VCaP (cell line): ENCODE data around the gene AASDHPPT.
"Not testable (repeated sequence)": the region's sequence is repeated elsewhere in the genome, so short reads cannot be mapped to it uniquely, and the experiment has no call there.

ENCODE experiments used
- H3K27ac ChIP-seq: fragments of 450-650 bp; 2 replicates; pipeline ENCODE4 v1.5.1; 2017
- TF ChIP-seq, protein P1 (sequence below): fragments of 450-650 bp; conservative IDR thresholded peaks from 2 replicates; pipeline ENCODE4 v1.5.1; 2017; ENCODE audit warnings: mild to moderate bottlenecking, moderate library complexity

AASDHPPT gene

DNA sequence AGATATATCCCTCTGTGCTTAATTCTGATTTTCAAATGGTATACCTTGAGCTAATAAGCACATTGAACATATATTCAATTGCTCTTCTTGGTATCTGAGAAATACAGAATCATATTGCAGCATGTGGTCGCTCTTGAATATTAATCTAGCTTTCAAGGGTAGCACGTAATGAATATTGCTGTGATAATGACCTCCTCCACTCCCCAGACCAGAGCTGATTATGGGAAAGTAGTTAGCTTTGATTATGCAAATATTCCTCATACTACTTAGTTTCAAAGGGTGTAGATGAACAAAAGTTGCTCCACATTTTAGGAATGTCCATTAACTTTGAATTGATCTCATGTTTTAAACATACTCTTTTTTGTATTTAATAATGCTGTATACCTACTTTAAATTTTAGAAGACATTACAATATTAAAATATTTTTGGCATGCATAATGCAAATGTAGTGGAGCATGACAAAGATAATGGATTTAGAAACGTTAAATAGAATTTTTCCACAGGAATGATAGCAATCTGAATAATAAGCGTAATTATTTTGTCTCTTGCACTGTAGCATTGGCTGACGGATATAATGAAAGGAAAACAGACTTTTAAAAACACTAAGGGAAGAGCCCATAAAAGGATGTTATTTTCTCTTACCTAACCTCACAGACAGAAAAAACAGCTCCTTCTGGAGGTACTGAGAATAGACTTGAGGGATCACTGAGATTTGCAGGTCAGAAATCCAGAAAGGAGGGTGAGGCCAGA is 27.6 kb upstream of the AASDHPPT start:
- H3K27ac ChIP-seq, result no peak overlapping the region
- TF ChIP-seq, protein P1, sequence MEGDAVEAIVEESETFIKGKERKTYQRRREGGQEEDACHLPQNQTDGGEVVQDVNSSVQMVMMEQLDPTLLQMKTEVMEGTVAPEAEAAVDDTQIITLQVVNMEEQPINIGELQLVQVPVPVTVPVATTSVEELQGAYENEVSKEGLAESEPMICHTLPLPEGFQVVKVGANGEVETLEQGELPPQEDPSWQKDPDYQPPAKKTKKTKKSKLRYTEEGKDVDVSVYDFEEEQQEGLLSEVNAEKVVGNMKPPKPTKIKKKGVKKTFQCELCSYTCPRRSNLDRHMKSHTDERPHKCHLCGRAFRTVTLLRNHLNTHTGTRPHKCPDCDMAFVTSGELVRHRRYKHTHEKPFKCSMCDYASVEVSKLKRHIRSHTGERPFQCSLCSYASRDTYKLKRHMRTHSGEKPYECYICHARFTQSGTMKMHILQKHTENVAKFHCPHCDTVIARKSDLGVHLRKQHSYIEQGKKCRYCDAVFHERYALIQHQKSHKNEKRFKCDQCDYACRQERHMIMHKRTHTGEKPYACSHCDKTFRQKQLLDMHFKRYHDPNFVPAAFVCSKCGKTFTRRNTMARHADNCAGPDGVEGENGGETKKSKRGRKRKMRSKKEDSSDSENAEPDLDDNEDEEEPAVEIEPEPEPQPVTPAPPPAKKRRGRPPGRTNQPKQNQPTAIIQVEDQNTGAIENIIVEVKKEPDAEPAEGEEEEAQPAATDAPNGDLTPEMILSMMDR, result no peak

DNA sequence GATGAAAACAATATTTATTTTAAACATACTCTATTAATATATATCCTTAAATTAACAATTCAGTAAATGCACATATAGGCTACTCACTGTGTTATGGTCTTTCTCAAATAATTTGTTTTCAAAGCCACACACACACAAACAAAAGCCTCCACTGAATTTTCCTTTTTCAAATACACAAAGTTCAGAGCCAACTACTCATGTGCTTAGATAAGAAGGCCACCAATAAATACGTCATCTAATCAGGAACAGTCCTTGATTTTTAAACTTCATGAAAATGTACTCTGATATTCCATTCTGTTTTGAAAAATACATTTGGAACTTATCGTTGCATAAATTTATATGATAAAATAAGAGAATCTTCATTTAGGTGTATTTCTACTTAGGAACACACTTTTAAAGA is 26.4 kb upstream of the AASDHPPT start:
- H3K27ac ChIP-seq, result no peak overlapping the region
- TF ChIP-seq, protein P1, result no peak

DNA sequence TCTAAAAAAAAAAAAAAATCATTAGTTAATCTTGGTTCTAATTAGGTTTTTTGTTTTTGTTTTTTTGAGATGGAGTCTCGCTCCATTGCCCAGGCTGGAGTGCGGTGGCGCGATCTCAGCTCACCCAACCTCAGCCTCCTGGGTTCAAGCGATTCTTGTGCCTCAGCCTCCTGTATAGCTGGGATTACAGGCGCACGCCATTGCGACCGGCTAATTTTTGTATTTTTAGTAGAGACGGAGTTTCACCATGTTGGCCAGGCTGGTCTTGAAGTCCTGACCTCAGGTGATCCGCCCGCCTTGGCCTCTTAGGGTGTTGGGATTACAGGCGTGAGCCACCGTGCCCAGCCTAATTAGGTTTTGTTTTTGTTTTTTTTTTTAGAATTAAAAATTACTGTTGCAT is 19.1 kb upstream of the AASDHPPT start:
- not testable (repeated sequence) for H3K27ac ChIP-seq

DNA sequence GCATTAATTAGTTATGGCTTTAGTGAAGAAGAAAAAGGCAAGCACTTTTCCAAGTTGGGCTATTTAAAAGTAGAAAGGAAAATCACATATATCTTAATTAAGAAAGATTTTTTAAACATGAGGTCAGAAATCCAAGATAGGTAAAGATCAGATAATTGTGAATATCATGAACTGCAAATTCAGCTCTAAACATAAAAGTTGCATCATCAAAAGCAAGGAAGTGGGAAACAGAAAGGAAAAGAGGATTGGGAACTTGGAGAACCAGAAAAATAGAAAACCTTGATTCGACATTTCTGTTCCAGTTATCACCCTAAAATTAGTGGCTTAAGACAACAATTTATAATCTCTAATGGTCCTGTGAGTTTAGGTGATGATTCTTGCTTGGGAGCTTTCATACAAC is 17.8 kb upstream of the AASDHPPT start:
- TF ChIP-seq, protein P1, result no peak
- no peak overlapping the region for H3K27ac ChIP-seq

DNA sequence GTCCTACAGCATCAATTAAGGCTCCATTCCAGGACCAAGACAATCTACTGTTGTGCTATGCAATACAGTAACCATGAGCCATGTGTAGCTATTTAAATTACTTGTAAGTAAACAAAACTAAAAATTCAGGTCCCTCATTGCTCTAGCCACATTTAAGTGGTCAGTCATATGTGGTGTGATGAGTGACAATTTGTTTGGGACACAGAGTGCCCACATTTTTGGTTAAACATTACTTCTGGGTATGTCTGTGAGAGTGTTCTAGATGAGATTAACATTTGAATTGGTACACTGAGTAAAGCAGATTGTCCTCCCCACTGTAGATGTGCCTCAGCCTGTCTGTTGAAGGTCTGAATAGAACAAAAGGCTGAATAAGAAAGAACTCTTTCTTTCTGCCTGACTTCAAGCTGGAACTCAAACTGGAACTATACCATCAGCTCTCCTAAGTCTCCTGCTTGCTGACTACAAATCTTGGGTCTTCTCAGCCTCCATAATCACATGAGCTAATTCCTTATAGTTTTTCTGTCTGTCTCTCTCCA is 16.1 kb upstream of the AASDHPPT start:
- H3K27ac ChIP-seq, result no peak overlapping the region
- TF ChIP-seq, protein P1, result no peak

DNA sequence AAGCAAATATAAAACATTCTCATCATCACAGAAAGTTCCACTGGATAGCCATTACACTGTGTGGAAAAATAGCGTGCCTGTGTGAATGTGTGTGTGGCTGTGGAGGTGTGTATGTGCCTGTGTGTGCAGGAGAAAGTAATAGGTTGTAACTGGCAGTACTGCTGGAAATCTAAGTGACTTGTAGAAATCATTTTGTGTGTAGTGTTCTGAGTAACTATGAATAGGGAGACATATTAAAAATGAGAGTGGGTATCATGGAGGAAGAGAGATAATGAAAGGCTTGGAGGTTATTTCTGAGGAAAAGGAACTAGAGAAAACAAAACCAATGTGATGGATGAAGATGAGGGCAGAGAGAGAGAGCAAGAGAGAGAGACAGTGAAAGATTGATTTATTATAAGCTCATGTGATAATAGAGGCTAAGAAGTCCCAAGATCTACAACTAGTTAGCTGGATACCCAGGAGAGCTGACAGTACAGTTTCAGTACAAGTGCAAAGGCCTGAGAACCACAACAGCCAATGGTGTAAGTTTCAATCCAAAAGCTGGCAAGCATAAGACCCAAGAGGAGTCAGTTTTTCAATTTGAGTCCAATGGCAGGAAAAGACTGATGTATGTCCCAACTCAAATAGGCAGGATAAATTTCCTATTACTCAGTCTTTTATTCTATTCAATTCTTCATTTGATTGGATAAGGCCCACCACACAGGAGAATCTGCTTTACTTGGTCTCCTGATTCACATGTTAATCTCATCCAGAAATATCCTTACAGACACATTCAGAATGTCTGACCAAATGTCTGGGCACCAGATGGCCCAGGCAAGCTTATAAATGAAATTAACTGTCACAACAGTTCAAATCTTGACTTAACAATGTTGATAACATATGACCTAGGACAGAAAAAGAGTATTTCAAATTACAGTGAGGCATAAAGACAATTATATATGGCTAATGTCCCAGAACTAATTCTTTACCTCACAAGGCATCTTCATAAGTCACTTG is 15.2 kb upstream of the AASDHPPT start:
- TF ChIP-seq, protein P1, result no peak
- no peak overlapping the region for H3K27ac ChIP-seq

DNA sequence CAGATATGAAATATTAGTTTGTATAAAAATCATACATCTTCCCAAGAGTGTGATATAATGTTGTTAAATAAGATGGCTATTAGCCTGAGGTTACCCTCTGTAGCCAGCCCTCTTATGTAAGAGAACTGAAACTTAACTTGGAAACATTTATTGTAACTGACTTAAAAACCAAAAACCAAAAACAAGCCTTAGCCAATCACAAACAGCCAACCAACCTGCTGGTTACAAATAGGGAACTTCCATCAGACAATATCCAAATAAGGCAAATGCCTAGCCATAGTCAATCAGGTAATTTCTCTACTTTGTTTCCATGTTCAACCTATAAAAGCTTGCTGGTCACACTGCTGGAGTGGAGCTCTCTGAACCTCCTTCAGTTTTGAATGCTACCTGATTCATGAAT is 14.5 kb upstream of the AASDHPPT start:
- TF ChIP-seq, protein P1, result no peak
- H3K27ac ChIP-seq, result no peak overlapping the region
